Measurements from ENCODE around the gene SEC23IP.
"Not testable (repeated sequence)": the region's sequence is repeated elsewhere in the genome, so short reads cannot be mapped to it uniquely, and the experiment has no call there.

GRCh38 chr10:119883901-119884611 lies 8.5 kb upstream of the SEC23IP start:
- not testable (repeated sequence) for TF ChIP-seq POLR2AphosphoS5 (IDR thresholded peaks at IDR 0.05); EP300 (IDR thresholded peaks at IDR 0.05; ENCODE audit: low read depth); POLR2A (IDR thresholded peaks at IDR 0.05)
- TF ChIP-seq, protein P1, sequence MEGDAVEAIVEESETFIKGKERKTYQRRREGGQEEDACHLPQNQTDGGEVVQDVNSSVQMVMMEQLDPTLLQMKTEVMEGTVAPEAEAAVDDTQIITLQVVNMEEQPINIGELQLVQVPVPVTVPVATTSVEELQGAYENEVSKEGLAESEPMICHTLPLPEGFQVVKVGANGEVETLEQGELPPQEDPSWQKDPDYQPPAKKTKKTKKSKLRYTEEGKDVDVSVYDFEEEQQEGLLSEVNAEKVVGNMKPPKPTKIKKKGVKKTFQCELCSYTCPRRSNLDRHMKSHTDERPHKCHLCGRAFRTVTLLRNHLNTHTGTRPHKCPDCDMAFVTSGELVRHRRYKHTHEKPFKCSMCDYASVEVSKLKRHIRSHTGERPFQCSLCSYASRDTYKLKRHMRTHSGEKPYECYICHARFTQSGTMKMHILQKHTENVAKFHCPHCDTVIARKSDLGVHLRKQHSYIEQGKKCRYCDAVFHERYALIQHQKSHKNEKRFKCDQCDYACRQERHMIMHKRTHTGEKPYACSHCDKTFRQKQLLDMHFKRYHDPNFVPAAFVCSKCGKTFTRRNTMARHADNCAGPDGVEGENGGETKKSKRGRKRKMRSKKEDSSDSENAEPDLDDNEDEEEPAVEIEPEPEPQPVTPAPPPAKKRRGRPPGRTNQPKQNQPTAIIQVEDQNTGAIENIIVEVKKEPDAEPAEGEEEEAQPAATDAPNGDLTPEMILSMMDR (IDR thresholded peaks at IDR 0.05) = not testable (repeated sequence)

Data from transverse colon (tissue), 4 donors.